IMR-90 (cell line): ENCODE measurements around the gene HSD17B11. TPM values are rescaled to one million over a fixed set of nuclear protein-coding genes. Genes with fewer than 3 reads are reported as not detected.

Source experiments
- ATAC-seq: fragments of 200-7000 bp; cut with Tn5 transposase; 2 replicates; pipeline ENCODE4 v1.9.1; 2020; ENCODE audit warnings: low read depth, mild to moderate bottlenecking, moderate library complexity
- BruUV-seq: library from RNA; stranded (reverse); fragments of 400-500 nt; replicated peaks from 2 replicates; lab custom pipeline; 2021; lab: Mats Ljungman, UMichigan
- CTCF ChIA-PET: fragments of 300-600 bp; formaldehyde crosslinking; extraction: SDS; loops from one replicate; lab custom pipeline; 2021; ENCODE audit warnings: antibody characterized with exemption; lab: Yijun Ruan, JAX
- POLR2A ChIA-PET: fragments of 300-600 bp; sonication (Branson Sonifier 250); formaldehyde crosslinking; loops from one replicate; lab custom pipeline; 2022; ENCODE audit warnings: antibody characterized with exemption; ENCODE audit not compliant: unreplicated experiment; lab: Charles Lee
- DNase-seq: peaks from one replicate; pipeline ENCODE4 v3.0.0; 2013
- H2AFZ ChIP-seq: replicated peaks from 2 replicates; pipeline ENCODE3; 2013; ENCODE audit warnings: low read length, mild to moderate bottlenecking; ENCODE audit not compliant: poor library complexity
- H2AK5ac ChIP-seq: 2 replicates; pipeline ENCODE4 v1.6.1; 2013; ENCODE audit warnings: low read depth, low read length, inconsistent platforms
- H2AK9ac ChIP-seq: replicated peaks from 2 replicates; pipeline ENCODE3; 2013; ENCODE audit warnings: mild to moderate bottlenecking, low read depth, low read length, moderate library complexity; ENCODE audit not compliant: poor library complexity
- H2BK120ac ChIP-seq: 2 replicates; pipeline ENCODE4 v1.6.1; 2013; ENCODE audit warnings: low read depth, low read length, inconsistent platforms
- H2BK15ac ChIP-seq: 3 replicates; pipeline ENCODE4 v1.6.1; 2013; ENCODE audit warnings: low read depth, low read length, inconsistent platforms
- H2BK20ac ChIP-seq: 2 replicates; pipeline ENCODE4 v1.6.1; 2013; ENCODE audit warnings: low read depth, mild to moderate bottlenecking, inconsistent platforms, low read length, moderate library complexity
- H2BK5ac ChIP-seq: 2 replicates; pipeline ENCODE4 v1.6.1; 2013; ENCODE audit warnings: mild to moderate bottlenecking, low read depth, low read length, inconsistent platforms; ENCODE audit not compliant: poor library complexity, severe bottlenecking
- H3K14ac ChIP-seq: replicated peaks from 2 replicates; pipeline ENCODE4 v1.6.1; 2013; ENCODE audit warnings: low read depth, low read length, inconsistent platforms
- H3K18ac ChIP-seq: 2 replicates; pipeline ENCODE4 v1.6.1; 2013; ENCODE audit warnings: low read depth, low read length, control low read depth
- H3K23ac ChIP-seq: 2 replicates; pipeline ENCODE4 v1.6.1; 2013; ENCODE audit warnings: low read depth, low read length, inconsistent platforms
- H3K27ac ChIP-seq: 2 replicates; pipeline ENCODE4 v1.5.1; 2013; ENCODE audit warnings: mild to moderate bottlenecking, control low read depth, low read length; ENCODE audit not compliant: insufficient read depth
- H3K27me3 ChIP-seq: 2 replicates; pipeline ENCODE4 v1.6.1; 2013; ENCODE audit warnings: low read length; ENCODE audit not compliant: control insufficient read depth, insufficient read depth
- H3K36me3 ChIP-seq: 2 replicates; pipeline ENCODE4 v1.6.1; 2013; ENCODE audit warnings: low read length, mixed read lengths; ENCODE audit not compliant: control insufficient read depth, insufficient read depth
- H3K4ac ChIP-seq: 2 replicates; pipeline ENCODE4 v1.6.1; 2013; ENCODE audit warnings: low read depth, low read length, inconsistent platforms
- H3K4me1 ChIP-seq: 2 replicates; pipeline ENCODE4 v1.6.1; 2013; ENCODE audit warnings: low read length, mixed read lengths; ENCODE audit not compliant: control insufficient read depth, insufficient read depth
- H3K4me2 ChIP-seq: 2 replicates; pipeline ENCODE4 v1.6.1; 2013; ENCODE audit warnings: low read depth, mild to moderate bottlenecking, control low read depth, low read length, moderate library complexity
- H3K4me3 ChIP-seq: 2 replicates; pipeline ENCODE4 v1.5.1; 2013; ENCODE audit warnings: low read depth, mild to moderate bottlenecking, control low read depth, low read length, moderate library complexity; ENCODE audit not compliant: insufficient read depth
- H3K56ac ChIP-seq: 2 replicates; pipeline ENCODE4 v1.6.1; 2013; ENCODE audit warnings: low read length, inconsistent platforms; ENCODE audit not compliant: insufficient read depth; ENCODE audit errors: extremely low read depth
- H3K79me1 ChIP-seq, 2 experiments: 2 replicates each; pipeline ENCODE4 v1.6.1; 2013; ENCODE audit warnings: low read length in 2 of 2, inconsistent platforms in 1 of 2, low read depth in 1 of 2
- H3K9ac ChIP-seq: 2 replicates; pipeline ENCODE4 v1.6.1; 2013; ENCODE audit warnings: low read depth, low read length, control low read depth
- H3K9me1 ChIP-seq: 2 replicates; pipeline ENCODE4 v1.6.1; 2013; ENCODE audit warnings: low read length, inconsistent platforms; ENCODE audit not compliant: insufficient read depth
- H3K9me3 ChIP-seq: 2 replicates; pipeline ENCODE4 v1.6.1; 2013; ENCODE audit warnings: low read length; ENCODE audit not compliant: control insufficient read depth, insufficient read depth
- H4K20me1 ChIP-seq: 2 replicates; pipeline ENCODE4 v1.6.1; 2013; ENCODE audit warnings: low read length, inconsistent platforms; ENCODE audit not compliant: insufficient read depth
- H4K5ac ChIP-seq: 2 replicates; pipeline ENCODE4 v1.6.1; 2013; ENCODE audit warnings: mild to moderate bottlenecking, low read depth, low read length, control low read depth
- H4K8ac ChIP-seq, 2 experiments: 2 replicates each; pipeline ENCODE4 v1.6.1; 2013; ENCODE audit warnings: low read depth in 2 of 2, low read length in 2 of 2, control low read depth in 1 of 2, inconsistent platforms in 1 of 2
- H4K91ac ChIP-seq: 2 replicates; pipeline ENCODE4 v1.6.1; 2013; ENCODE audit warnings: low read depth, low read length, inconsistent platforms; ENCODE audit not compliant: insufficient read depth
- BHLHE40 ChIP-seq: fragments of 150-350 bp; IDR thresholded peaks from 2 replicates; pipeline ENCODE4 v1.6.1; 2016; ENCODE audit warnings: mild to moderate bottlenecking, low read depth, low read length
- CEBPB ChIP-seq: IDR thresholded peaks from 2 replicates; pipeline ENCODE4 v1.6.1; 2012; ENCODE audit warnings: low read depth, low read length, improper control_type of control experiment
- ELK1 ChIP-seq: fragments of 150-350 bp; IDR thresholded peaks from 2 replicates; pipeline ENCODE4 v1.6.1; 2016; ENCODE audit warnings: low read depth, mild to moderate bottlenecking, low read length, moderate library complexity, borderline replicate concordance
- FOS ChIP-seq: fragments of 150-350 bp; IDR thresholded peaks from 2 replicates; pipeline ENCODE4 v1.6.1; 2016; ENCODE audit warnings: low read depth, low read length
- MAZ ChIP-seq: IDR thresholded peaks from 2 replicates; pipeline ENCODE4 v1.6.1; 2012; ENCODE audit warnings: low read depth, mild to moderate bottlenecking, low read length, improper control_type of control experiment, moderate library complexity, borderline replicate concordance
- MXI1 ChIP-seq: IDR thresholded peaks from 2 replicates; pipeline ENCODE4 v1.6.1; 2012; ENCODE audit warnings: low read depth, mild to moderate bottlenecking, low read length, moderate library complexity, borderline replicate concordance
- NFE2L2 ChIP-seq: fragments of 150-350 bp; IDR thresholded peaks from 2 replicates; pipeline ENCODE4 v1.6.1; 2016; ENCODE audit warnings: low read depth, mild to moderate bottlenecking, low read length
- RAD21 ChIP-seq: IDR thresholded peaks from 2 replicates; pipeline ENCODE4 v1.6.1; 2012; ENCODE audit warnings: low read length, improper control_type of control experiment
- RFX5 ChIP-seq: IDR thresholded peaks from 2 replicates; pipeline ENCODE4 v1.8.0; 2012; ENCODE audit warnings: low read depth, mild to moderate bottlenecking, low read length, moderate library complexity
- SMC3 ChIP-seq: fragments of 150-350 bp; IDR thresholded peaks from 2 replicates; pipeline ENCODE4 v1.6.1; 2016; ENCODE audit warnings: low read depth, mild to moderate bottlenecking, antibody characterized with exemption, low read length, moderate library complexity
- WGBS, 2 experiments: methylation state at CpG; one replicate each; pipeline versions ENCODE4 v1.1.5 to v1.1.7; 2013; ENCODE audit warnings: missing lambda C conversion rate in 2 of 2; ENCODE audit not compliant: insufficient read length in 1 of 2; ENCODE audit errors: extremely low coverage in 2 of 2; 5-methylcytosine and 5-hydroxymethylcytosine counted together
- dilution Hi-C: fragments of 300-500 bp; cut with HindIII; formaldehyde crosslinking; loops from one replicate; pipeline ENCODE4 v1.14.3; 2018; ENCODE audit warnings: low sequenced_read_pairs; ENCODE audit not compliant: unreplicated experiment
- in situ Hi-C: fragments of 300-500 bp; cut with MboI; formaldehyde crosslinking; loops from 3 replicates; pipeline ENCODE4 v1.14.3; 2019; ENCODE audit warnings: low sequenced_read_pairs, inconsistent platforms, mixed read lengths
- intact Hi-C: fragments of 100-400 bp; cut with micrococcal nuclease; formaldehyde crosslinking; loops from 2 replicates; pipeline ENCODE4 v1.10.0; 2022
- polyA plus RNA-seq, 3 experiments: library from polyadenylated mRNA; depleted of rRNA; stranded (reverse); fragments of >200 nt; gene quantifications; 2 replicates each; pipeline ENCODE4 v1.2.3, GENCODE V29; 2012; ENCODE audit warnings: low replicate concordance in 1 of 3
- total RNA-seq: library from RNA; depleted of rRNA; stranded (reverse); fragments of >200 nt; gene quantifications from 2 replicates; pipeline ENCODE4 v1.2.3, GENCODE V29; 2012

The HSD17B11 gene
- total and polyA plus RNA-seq, 2 of the 4 experiments (the other 2 are of a cell fraction) = 11.3 to 12.0 TPM

- Histone ChIP-seq H2BK20ac (no peak overlapping the region), H3K56ac (no peak overlapping the region), H4K91ac (no peak overlapping the region), H2BK15ac (no peak overlapping the region), H3K4ac (no peak overlapping the region), H3K27me3 (no peaks in the 10 kb centered on the region), H3K18ac (no peak overlapping the region), H2AK5ac (no peak overlapping the region), H3K36me3 (no peaks in the 10 kb centered on the region), H3K23ac (no peak overlapping the region), H2AFZ (no peak overlapping the region), H3K14ac (no peak overlapping the region), H2BK5ac (no peak overlapping the region), H4K5ac (no peak overlapping the region), H3K9me3 (no peaks in the 10 kb centered on the region), H2BK120ac (no peak overlapping the region), H2AK9ac (no peak overlapping the region), H4K8ac (no peak overlapping the region), H3K27ac (no peak overlapping the region), H3K4me3 (no peak overlapping the region), H4K20me1 (no peaks in the 10 kb centered on the region), H3K4me1 (no peaks in the 10 kb centered on the region), H3K9me1 (no peaks in the 10 kb centered on the region; the same call in 1 of the 2 replicates), H3K79me1 (no peaks in the 10 kb centered on the region), H3K9ac (no peak overlapping the region), H3K4me2 (no peak overlapping the region)
- no peak for ATAC-seq
- TF ChIP-seq RFX5 = no peak
- no peak for TF ChIP-seq CEBPB
- TF ChIP-seq BHLHE40 = no peak
- no peak for TF ChIP-seq SMC3
- no peak for TF ChIP-seq NFE2L2
- TF ChIP-seq FOS = no peak
- no peak for TF ChIP-seq RAD21
- TF ChIP-seq MAZ = no peak
- TF ChIP-seq ELK1 = no peak
- no peak for TF ChIP-seq MXI1
- no peak for DNase-seq
- in situ Hi-C loops (no loop called here), dilution Hi-C loops (no loop called here), intact Hi-C loops (no loop called here)
- no TSS peak for BruUV-seq
- CTCF ChIA-PET = no interaction called here
- no CpG with 5 or more reads among the region's 1 CpG for WGBS, 2 experiments
- POLR2A ChIA-PET = no interaction called here
Observed at GRCh38 chr4:87306056-87306455, 84.9 kb downstream of the HSD17B11 start.
